ENCODE measurements around the gene SLC7A4. TPM values are rescaled to one million over a fixed set of nuclear protein-coding genes. Genes with fewer than 3 reads are reported as not detected.

SLC7A4 gene
- total and polyA plus RNA-seq, 7 donors: 0.16 to 2.6 (median 0.59) TPM; not detected in 1

DNA sequence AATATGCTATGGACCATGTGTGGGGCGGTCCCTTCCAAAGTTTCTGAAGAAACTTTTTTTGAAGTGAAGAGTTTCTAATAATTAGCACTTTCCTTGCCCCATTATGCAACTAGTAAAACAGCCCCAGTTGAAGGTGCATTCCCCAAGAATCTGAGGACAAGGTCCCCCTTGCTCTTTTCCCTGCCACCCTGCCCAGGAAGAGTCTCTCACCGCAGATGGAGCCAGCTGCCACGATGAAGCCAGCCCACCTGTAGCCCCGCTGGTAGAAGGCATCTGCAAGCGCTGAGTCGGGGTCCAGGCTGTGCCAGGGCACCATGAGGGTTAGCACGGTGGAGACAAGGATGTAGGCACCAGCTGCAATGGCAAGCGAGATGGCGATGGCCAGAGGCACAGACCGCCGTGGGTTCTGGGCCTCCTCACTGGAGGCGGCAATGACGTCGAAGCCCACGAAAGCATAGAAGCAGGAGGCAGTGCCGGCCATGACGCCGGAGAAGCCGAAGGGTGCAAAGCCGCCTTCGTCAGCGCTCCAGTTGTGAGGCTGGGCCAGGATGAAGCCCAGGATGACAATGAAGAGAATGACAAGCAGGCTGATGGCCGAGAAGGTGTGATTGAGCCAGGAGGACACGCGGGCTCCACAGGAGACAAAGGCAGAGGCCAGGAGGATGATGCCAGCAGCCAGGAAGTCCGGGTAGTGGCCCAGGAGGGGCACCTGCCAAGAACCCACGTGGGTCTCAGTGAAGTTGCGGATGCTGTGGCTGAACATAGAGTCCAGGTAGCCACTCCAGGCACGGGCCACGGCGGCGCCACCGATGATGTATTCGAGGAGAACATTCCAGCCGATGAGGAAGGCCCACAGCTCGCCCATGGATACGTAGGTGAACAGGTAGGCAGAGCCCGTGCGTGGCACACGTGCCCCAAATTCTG, 1.5 kb downstream of the SLC7A4 start:
- intact Hi-C loops (cut with DNase I): no loop called here
- Histone ChIP-seq H3K27me3 (peaks cover 4 to 41% (median 31%) of the 10 kb centered on the region in 3 donors), H3K9me3 (no peaks in the 10 kb centered on the region), H3K4me3 (no peak overlapping the region), H3K4me1 (peaks cover 0 to 20% (median 10%) of the 10 kb centered on the region in 4 donors), H3K27ac (no peak overlapping the region), H3K36me3 (no peaks in the 10 kb centered on the region)
- TF ChIP-seq, protein P1, sequence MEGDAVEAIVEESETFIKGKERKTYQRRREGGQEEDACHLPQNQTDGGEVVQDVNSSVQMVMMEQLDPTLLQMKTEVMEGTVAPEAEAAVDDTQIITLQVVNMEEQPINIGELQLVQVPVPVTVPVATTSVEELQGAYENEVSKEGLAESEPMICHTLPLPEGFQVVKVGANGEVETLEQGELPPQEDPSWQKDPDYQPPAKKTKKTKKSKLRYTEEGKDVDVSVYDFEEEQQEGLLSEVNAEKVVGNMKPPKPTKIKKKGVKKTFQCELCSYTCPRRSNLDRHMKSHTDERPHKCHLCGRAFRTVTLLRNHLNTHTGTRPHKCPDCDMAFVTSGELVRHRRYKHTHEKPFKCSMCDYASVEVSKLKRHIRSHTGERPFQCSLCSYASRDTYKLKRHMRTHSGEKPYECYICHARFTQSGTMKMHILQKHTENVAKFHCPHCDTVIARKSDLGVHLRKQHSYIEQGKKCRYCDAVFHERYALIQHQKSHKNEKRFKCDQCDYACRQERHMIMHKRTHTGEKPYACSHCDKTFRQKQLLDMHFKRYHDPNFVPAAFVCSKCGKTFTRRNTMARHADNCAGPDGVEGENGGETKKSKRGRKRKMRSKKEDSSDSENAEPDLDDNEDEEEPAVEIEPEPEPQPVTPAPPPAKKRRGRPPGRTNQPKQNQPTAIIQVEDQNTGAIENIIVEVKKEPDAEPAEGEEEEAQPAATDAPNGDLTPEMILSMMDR (IDR thresholded peaks at IDR 0.05): no peak
- TF ChIP-seq POLR2A (IDR thresholded peaks at IDR 0.05): no peak
- no peak for TF ChIP-seq POLR2AphosphoS5 (IDR thresholded peaks at IDR 0.05)
- TF ChIP-seq EP300 (IDR thresholded peaks at IDR 0.05): no peak
- DNase-seq: no peak
- 93 to 96% methylated on average over 40 of the region's 40 CpGs for WGBS, 2 donors

DNA sequence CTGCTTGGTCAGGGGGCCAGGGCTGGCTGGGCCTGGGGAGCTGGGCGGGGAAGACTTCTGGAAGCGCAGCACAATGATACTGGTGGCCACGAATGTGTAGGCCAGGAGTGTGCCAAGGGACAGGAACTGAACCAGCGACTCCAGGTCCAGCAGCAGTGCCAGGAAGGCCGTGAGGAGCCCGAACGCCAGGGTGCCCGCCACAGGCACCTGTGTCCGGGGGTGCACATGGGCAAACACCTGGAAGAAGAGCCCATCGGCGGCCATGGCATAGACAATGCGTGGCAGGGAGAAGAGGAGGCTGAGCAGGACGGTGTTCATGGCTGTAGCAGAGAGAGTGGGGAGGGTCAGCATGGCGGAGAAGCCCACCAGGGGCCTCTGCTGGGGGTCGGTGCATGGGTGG, 2.3 kb downstream of the SLC7A4 start:
- intact Hi-C loops (cut with DNase I): no loop called here
- no peak overlapping the region for H3K4me3 ChIP-seq
- WGBS, 2 donors: 91 to 94% methylated on average over 15 of the region's 15 CpGs
- H3K9me3 ChIP-seq: no peaks in the 10 kb centered on the region
- DNase-seq: no peak
- no peaks in the 10 kb centered on the region for H3K36me3 ChIP-seq
- TF ChIP-seq POLR2AphosphoS5 (IDR thresholded peaks at IDR 0.05) (no peak), EP300 (IDR thresholded peaks at IDR 0.05) (no peak), POLR2A (IDR thresholded peaks at IDR 0.05) (no peak)
- TF ChIP-seq, protein P1 (IDR thresholded peaks at IDR 0.05): no peak
- peaks cover 0 to 20% (median 10%) of the 10 kb centered on the region in 4 donors for H3K4me1 ChIP-seq
- peaks cover 4 to 41% (median 31%) of the 10 kb centered on the region in 3 donors for H3K27me3 ChIP-seq
- no peak overlapping the region for H3K27ac ChIP-seq

DNA sequence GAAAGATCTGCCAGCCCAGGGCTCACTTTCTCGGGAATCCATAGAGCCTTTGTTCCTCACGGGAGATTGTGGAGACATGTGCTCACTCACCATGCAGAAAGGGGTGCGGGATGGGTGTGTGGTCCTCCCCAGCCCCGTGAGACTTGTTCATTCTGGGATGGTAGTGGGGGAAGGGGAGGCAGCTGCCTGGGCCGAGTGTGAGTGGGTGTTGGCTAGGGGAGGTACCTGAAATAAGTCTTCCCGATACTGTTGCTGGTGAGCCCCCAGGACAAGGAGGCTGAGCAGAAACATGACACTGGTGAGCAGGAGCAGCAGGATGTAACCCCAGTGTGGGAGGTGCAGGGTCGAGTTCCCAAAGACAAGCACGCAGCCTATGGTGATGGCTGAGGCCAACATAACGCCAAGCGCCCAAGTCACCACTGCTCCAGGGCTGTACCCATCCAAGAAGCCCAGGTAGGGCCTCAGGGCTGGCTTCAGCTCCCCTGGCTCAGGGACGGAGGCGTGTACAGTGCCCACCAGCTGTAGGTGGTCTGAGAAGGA, 2.8 kb downstream of the SLC7A4 start:
- 79 to 81% methylated on average over 12 of the region's 12 CpGs for whole genome bisulfite sequencing, 2 donors
- intact Hi-C loops (cut with DNase I): no loop called here
- no peaks in the 10 kb centered on the region for H3K9me3 ChIP-seq
- no peak for DNase-seq
- TF ChIP-seq POLR2A (IDR thresholded peaks at IDR 0.05) (no peak), EP300 (IDR thresholded peaks at IDR 0.05) (no peak), POLR2AphosphoS5 (IDR thresholded peaks at IDR 0.05) (no peak)
- TF ChIP-seq, protein P1 (IDR thresholded peaks at IDR 0.05): no peak
- no peak overlapping the region for H3K27ac ChIP-seq
- no peaks in the 10 kb centered on the region for H3K36me3 ChIP-seq
- H3K4me1 ChIP-seq: peaks cover 0 to 20% (median 10%) of the 10 kb centered on the region in 4 donors
- H3K4me3 ChIP-seq: no peak overlapping the region
- peaks cover 4 to 41% (median 31%) of the 10 kb centered on the region in 3 donors for H3K27me3 ChIP-seq

DNA sequence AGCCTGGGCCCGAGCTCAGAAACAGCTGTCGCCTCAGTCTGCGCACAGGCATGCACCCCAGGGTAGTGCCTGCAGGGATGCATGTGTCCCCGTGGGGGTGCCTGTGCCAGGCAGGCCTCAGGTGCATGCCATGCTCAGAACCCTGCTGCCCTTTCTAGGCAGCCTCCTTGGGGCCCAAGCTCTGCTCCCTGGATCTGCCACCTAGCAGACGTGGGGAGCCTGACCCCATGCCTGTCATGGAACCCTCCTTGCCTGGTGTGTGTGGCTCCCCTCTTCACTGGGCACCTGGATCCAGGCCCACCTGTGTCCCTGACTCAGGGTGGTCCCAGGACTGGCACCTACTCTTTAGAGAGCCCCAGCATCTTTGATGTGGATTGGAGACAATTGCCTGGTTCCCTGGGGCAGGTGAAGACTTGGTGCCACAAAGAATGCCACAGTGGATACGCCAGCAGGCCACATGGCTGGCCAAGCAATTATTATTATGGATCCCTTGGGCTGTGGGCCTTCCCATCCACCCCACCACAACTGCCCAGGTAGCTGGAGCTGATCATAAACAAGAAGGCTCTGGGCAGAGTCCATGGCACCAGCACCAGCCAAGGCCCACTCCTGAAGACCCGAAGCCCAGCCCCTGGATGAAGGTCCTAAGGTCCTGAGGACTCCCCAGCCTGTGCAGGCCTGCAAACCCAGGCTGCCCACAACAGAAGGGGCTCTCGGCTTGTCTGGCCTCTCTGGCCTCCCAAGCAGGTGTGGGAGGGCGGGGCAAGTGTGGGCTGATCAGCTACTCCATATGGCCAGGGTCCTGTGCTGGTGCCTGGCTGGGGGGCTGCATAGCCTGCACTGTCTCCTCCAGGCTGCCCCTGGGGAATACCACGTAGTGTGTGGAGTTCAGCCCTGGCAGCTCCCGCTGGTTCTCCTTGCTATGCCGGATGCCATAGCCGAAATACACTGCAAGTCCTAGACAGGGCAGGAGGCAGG, 3.8 kb downstream of the SLC7A4 start:
- Histone ChIP-seq H3K27ac (no peak overlapping the region), H3K4me1 (peaks cover 0 to 20% (median 10%) of the 10 kb centered on the region in 4 donors), H3K4me3 (no peak overlapping the region), H3K27me3 (peaks cover 4 to 41% (median 31%) of the 10 kb centered on the region in 3 donors), H3K36me3 (no peaks in the 10 kb centered on the region), H3K9me3 (no peaks in the 10 kb centered on the region)
- WGBS, 2 donors: 91 to 92% methylated on average over 13 of the region's 13 CpGs
- intact Hi-C loops (cut with DNase I): no loop called here
- TF ChIP-seq POLR2A (IDR thresholded peaks at IDR 0.05): no peak
- TF ChIP-seq POLR2AphosphoS5 (IDR thresholded peaks at IDR 0.05): no peak
- TF ChIP-seq, protein P1 (IDR thresholded peaks at IDR 0.05): no peak
- no peak for TF ChIP-seq EP300 (IDR thresholded peaks at IDR 0.05)
- DNase-seq: no peak
